Activated CD8-positive, alpha-beta T cell treated with anti-CD3 and anti-CD28 coated beads, Interleukin-2, amount 10 ng/mL, durations not matched to agents 7 days and 5 days (primary cell): ENCODE results near the gene CISTR. TPM values are rescaled to one million over a fixed set of nuclear protein-coding genes. Genes with fewer than 3 reads are reported as not detected.
"Not testable (repeated sequence)": the region's sequence is repeated elsewhere in the genome, so short reads cannot be mapped to it uniquely, and the experiment has no call there.

Experiments
- ATAC-seq: fragments of 150-1000 bp; cut with Tn5 transposase; one replicate; pipeline ENCODE4 v1.10.0; 2021; ENCODE audit warnings: moderate library complexity
- CTCF ChIA-PET: fragments of 350-600 bp; sonication (Branson Sonifier 250); formaldehyde crosslinking; loops from one replicate; lab custom pipeline; 2021; ENCODE audit warnings: antibody characterized with exemption; lab: Charles Lee
- POLR2A ChIA-PET: fragments of 350-600 bp; sonication (Branson Sonifier 250); formaldehyde crosslinking; loops from one replicate; lab custom pipeline; 2021; ENCODE audit warnings: antibody characterized with exemption; lab: Charles Lee
- DNase-seq: peaks from one replicate; pipeline ENCODE4 v3.0.0-alpha.2; 2020
- H3K27ac Mint-ChIP-seq: one replicate; pipeline ENCODE4 v1.8.0; 2021; ENCODE audit warnings: mild to moderate bottlenecking, mixed read lengths
- H3K27me3 Mint-ChIP-seq: one replicate; pipeline ENCODE4 v1.8.0; 2021; ENCODE audit warnings: low read depth, mixed read lengths
- H3K36me3 Mint-ChIP-seq: one replicate; pipeline ENCODE4 v1.8.0; 2021; ENCODE audit warnings: low read depth, mixed read lengths
- H3K4me1 Mint-ChIP-seq: one replicate; pipeline ENCODE4 v1.8.0; 2021; ENCODE audit warnings: low read depth, mixed read lengths
- H3K4me3 Mint-ChIP-seq: one replicate; pipeline ENCODE4 v1.8.0; 2021; ENCODE audit warnings: mild to moderate bottlenecking, mixed read lengths
- H3K9me3 Mint-ChIP-seq: one replicate; pipeline ENCODE4 v1.8.0; 2022; ENCODE audit warnings: mixed read lengths; ENCODE audit not compliant: insufficient read depth
- total RNA-seq, 2 experiments: library from RNA; stranded (reverse); gene quantifications; one replicate each; pipeline ENCODE4 v1.2.3, GENCODE V29; 2021

Gene CISTR
- total RNA-seq, 2 experiments from 2014 or later = not detected

GRCh38 chr12:53762793-53763192, 11.0 kb upstream of the CISTR start:
- peaks cover 76% of the 10 kb centered on the region for H3K27me3 Mint-ChIP-seq
- H3K27ac Mint-ChIP-seq, ATAC-seq, H3K9me3 Mint-ChIP-seq, H3K4me3 Mint-ChIP-seq, POLR2A ChIA-PET, CTCF ChIA-PET, H3K36me3 Mint-ChIP-seq, H3K4me1 Mint-ChIP-seq, DNase-seq: not testable (repeated sequence)

GRCh38 chr12:53761306-53761705, 9.5 kb upstream of the CISTR start:
- no peak overlapping the region for H3K4me3 Mint-ChIP-seq
- CTCF ChIA-PET = interaction anchor here (1.6 kb wide), 1 partner anchor 14 kb away, joined by 8 read pairs; no protein-coding TSS in a partner anchor
- ATAC-seq = no peak

GRCh38 chr12:53759261-53759660, 7.5 kb upstream of the CISTR start:
- peaks cover 5% of the 10 kb centered on the region for H3K4me1 Mint-ChIP-seq
- H3K27me3 Mint-ChIP-seq = peaks cover 49% of the 10 kb centered on the region
- ChIA-PET CTCF (interaction anchor here (9.4 kb wide), 1 partner anchor 14 kb away, joined by 187 read pairs; no protein-coding TSS in a partner anchor), POLR2A (no interaction called here)
- H3K36me3 Mint-ChIP-seq = no peaks in the 10 kb centered on the region
- no peaks in the 10 kb centered on the region for H3K9me3 Mint-ChIP-seq
- no peak overlapping the region for H3K4me3 Mint-ChIP-seq
- H3K27ac Mint-ChIP-seq = no peak overlapping the region
- DNase-seq (no peak), ATAC-seq (no peak)

More at GRCh38 chr12:53761306-53761705, 9.5 kb upstream of the CISTR start:
- Mint-ChIP-seq H3K27ac (no peak overlapping the region), H3K36me3 (no peaks in the 10 kb centered on the region), H3K4me1 (peaks cover 5% of the 10 kb centered on the region), H3K9me3 (no peaks in the 10 kb centered on the region), H3K27me3 (peaks cover 63% of the 10 kb centered on the region)
- POLR2A ChIA-PET = no interaction called here
- no peak for DNase-seq

GRCh38 chr12:53758730-53759103, 6.9 kb upstream of the CISTR start:
- Mint-ChIP-seq H3K27me3 (peaks cover 47% of the 10 kb centered on the region), H3K9me3 (no peaks in the 10 kb centered on the region), H3K4me3 (no peak overlapping the region), H3K36me3 (no peaks in the 10 kb centered on the region), H3K4me1 (peaks cover 5% of the 10 kb centered on the region), H3K27ac (no peak overlapping the region)
- ChIA-PET POLR2A (no interaction called here), CTCF (interaction anchor here (1.7 to 9.4 kb wide), 2 partner anchors 14 to 45 kb away, joined by 5 to 187 read pairs; no protein-coding TSS in a partner anchor)
- ATAC-seq (no peak), DNase-seq (no peak)

DNA sequence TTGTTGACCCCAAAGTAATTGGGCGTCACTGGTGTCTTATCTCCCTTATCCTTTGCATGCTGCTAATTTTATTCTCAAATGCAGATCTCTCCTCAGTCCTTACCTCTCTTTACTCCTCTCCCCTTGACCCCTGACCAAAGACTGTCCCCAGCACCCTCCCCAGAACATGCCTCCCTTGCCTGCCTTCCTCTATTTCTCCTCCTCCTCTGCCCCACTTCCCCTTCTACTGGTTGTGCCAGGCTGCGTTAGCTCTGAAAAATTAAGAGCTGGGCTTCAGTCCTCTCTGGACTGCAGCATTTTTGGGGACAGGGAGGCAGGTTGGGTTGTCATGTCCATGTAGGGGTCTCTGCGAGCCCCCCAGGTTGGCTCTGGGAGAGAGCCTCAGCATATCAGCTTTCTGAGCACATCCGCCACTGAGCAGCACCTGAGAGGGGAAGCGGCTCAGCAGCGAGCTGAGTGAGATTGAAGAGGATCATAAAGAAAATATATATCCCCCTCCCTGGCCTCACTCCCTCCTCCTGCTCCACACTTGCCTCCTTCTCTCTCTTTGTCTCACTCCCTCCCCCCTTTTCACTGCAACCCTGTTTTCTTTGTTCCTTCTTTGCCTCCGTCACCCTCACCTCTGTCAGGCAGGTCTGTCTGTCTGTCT, 6.4 kb upstream of the CISTR start:
- no peak for ATAC-seq
- H3K4me1 Mint-ChIP-seq = peaks cover 5% of the 10 kb centered on the region
- ChIA-PET POLR2A (no interaction called here), CTCF (interaction anchor here (0.8 to 9.4 kb wide), 15 partner anchors 11 to 295 kb away, joined by 3 to 187 read pairs (median 4); partner anchors contain the start of gene ATP5MC2)
- H3K4me3 Mint-ChIP-seq = no peak overlapping the region
- H3K36me3 Mint-ChIP-seq = no peaks in the 10 kb centered on the region
- DNase-seq = no peak
- peaks cover 42% of the 10 kb centered on the region for H3K27me3 Mint-ChIP-seq
- H3K27ac Mint-ChIP-seq = no peak overlapping the region
- H3K9me3 Mint-ChIP-seq = no peaks in the 10 kb centered on the region

DNA sequence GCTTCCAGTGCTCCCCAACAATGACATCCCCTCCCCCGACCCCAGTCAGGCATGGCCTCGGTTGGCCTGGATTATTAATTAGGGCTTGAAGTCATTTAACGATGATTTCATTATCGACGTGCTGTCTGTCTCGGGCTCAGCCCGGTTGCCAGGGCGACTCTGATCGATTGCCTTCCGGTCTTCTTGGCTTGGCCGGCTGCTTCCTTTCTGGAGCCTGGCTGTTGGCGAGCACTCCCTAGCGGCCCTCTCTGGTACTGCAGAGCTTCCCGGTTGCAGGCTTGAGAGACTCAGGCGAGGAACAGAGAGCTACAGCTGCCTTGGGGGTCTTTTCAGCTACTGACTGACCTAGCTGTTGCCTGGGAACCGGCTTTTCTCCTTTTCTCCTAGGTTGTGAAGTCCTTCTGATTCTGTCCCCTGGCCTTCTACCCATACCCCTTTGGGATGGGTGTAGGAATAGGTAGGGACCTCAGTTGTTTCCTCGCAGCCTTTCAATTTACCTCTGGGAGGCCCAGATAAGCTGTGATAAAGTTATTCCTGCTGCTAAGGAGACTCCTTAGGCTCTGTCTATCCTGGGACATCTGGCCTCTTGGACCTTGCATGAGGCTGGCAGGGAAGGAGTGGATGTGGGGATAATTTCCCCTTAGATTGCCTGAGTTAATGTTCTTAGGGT, 5.5 kb upstream of the CISTR start:
- Mint-ChIP-seq H3K27ac (peak overlapping the region; percentile 51), H3K4me1 (peaks cover 5% of the 10 kb centered on the region), H3K9me3 (no peaks in the 10 kb centered on the region), H3K4me3 (peak overlapping the region; percentile 42), H3K36me3 (no peaks in the 10 kb centered on the region), H3K27me3 (peaks cover 36% of the 10 kb centered on the region)
- ChIA-PET POLR2A (interaction anchor here (1.3 kb wide), 1 partner anchor 12 kb away, joined by 3 read pairs; no protein-coding TSS in a partner anchor), CTCF (interaction anchor here (0.8 to 9.4 kb wide), 38 partner anchors 8 to 296 kb away, joined by 3 to 187 read pairs (median 4); partner anchors contain the start of genes ATP5MC2 and CALCOCO1)
- ATAC-seq (peak; percentile 83), DNase-seq (peak; percentile 91)

DNA sequence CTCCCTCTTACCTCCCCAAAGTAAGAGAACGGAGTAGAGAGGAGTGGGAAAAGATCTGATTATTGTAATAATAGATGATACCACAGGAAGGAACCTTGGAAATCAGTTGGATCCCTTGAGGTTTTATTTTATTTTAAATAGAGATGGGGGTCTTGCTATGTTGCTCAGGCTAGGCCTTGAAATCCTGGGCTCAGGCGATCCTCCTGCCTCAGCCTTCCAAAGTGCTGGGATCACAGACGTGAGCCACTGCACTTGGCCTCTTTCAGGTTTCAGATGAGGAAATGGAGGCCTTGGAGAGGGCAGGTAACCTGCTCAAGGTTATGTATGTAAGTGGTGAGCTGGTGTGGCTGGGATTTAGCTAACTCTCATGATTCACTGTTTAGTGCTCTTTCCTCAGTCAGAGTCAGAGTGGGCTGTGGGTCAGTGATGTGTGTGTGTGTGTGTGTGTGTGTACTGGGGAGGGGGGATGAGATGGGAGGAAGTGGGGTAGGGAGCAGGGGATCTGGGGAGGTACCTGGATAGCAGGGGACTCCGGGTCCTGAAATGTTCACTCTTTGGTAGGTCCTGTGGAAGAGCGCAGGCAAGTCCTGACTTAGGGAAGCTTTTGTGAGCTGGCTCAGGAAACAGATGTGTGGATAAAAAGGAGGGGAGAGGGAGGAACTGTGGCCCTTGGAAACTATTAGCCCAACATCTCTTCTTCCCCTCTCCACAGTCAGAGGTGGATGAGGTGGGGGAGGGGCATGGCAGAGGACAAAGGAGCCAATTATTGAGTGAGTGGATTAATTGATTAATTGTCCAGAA, 4.7 kb upstream of the CISTR start:
- ATAC-seq (no peak), DNase-seq (no peak)
- Mint-ChIP-seq H3K27me3 (peaks cover 33% of the 10 kb centered on the region), H3K4me1 (peaks cover 5% of the 10 kb centered on the region), H3K9me3 (no peaks in the 10 kb centered on the region), H3K36me3 (no peaks in the 10 kb centered on the region), H3K27ac (peak overlapping the region; percentile 74), H3K4me3 (peak overlapping the region; percentile 42)
- CTCF ChIA-PET = interaction anchor here (0.8 to 9.4 kb wide), 33 partner anchors 8 to 296 kb away, joined by 3 to 187 read pairs (median 4); partner anchors contain the start of genes ATP5MC2 and CALCOCO1
- POLR2A ChIA-PET = interaction anchor here (1.3 kb wide), 1 partner anchor 11 kb away, joined by 3 read pairs; no protein-coding TSS in a partner anchor

- ATAC-seq = no peak
- Mint-ChIP-seq H3K36me3 (no peaks in the 10 kb centered on the region), H3K4me3 (peak overlapping the region; percentile 4), H3K4me1 (peaks cover 5% of the 10 kb centered on the region), H3K9me3 (no peaks in the 10 kb centered on the region), H3K27me3 (peaks cover 29% of the 10 kb centered on the region), H3K27ac (no peak overlapping the region)
- CTCF ChIA-PET = interaction anchor here (0.8 to 9.4 kb wide), 7 partner anchors 10 to 232 kb away, joined by 3 to 187 read pairs (median 13); partner anchors contain the start of genes ATP5MC2 and CALCOCO1
- POLR2A ChIA-PET = no interaction called here
- DNase-seq = no peak
Observed at GRCh38 chr12:53755893-53756292, 4.1 kb upstream of the CISTR start.

GRCh38 chr12:53755451-53755891, 3.7 kb upstream of the CISTR start:
- Mint-ChIP-seq H3K9me3 (no peaks in the 10 kb centered on the region), H3K27ac (no peak overlapping the region), H3K36me3 (peaks cover 2% of the 10 kb centered on the region), H3K27me3 (peaks cover 25% of the 10 kb centered on the region), H3K4me3 (no peak overlapping the region), H3K4me1 (peaks cover 5% of the 10 kb centered on the region)
- DNase-seq (no peak), ATAC-seq (no peak)
- POLR2A ChIA-PET = no interaction called here
- CTCF ChIA-PET = interaction anchor here (0.6 to 9.4 kb wide), 6 partner anchors 10 to 80 kb away, joined by 3 to 187 read pairs (median 13); partner anchors contain the start of genes ATP5MC2 and CALCOCO1

DNA sequence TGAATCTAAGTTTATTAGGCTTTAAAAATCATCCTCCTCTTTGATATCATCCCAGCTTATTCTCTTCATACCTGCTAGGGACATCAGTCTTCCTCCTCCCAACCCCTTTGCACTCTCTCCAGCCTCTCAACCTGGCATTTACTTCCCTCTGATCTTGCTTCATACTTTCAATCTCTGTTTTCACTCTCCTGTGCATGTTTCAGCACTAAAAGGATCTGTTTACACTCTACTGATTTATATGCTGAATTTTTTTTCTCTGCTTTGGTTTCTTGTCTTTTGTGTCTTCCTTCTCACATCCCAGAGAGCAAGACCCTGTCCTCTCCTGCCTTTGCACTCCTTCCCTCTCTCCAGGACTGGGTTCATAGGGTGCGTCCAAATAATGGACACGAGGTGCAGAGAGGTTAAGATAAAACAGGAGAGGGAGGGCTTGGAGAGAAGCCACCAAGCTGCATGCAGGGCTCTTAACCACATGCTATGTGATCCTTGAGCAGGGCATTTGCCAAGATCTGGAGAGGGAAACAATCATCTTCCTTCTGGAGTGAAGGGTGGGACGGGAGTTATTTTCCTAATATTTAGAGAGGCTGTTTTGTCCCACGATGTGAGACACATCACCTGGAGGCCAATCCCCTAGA, 3.0 kb upstream of the CISTR start:
- ChIA-PET CTCF (interaction anchor here (0.6 to 9.4 kb wide), 4 partner anchors 10 to 79 kb away, joined by 3 to 187 read pairs (median 14); partner anchors contain the start of gene ATP5MC2), POLR2A (no interaction called here)
- DNase-seq (no peak), ATAC-seq (no peak)
- Mint-ChIP-seq H3K9me3 (no peaks in the 10 kb centered on the region), H3K27ac (no peak overlapping the region), H3K36me3 (peaks cover 2% of the 10 kb centered on the region), H3K4me1 (peaks cover 5% of the 10 kb centered on the region), H3K27me3 (peaks cover 20% of the 10 kb centered on the region), H3K4me3 (no peak overlapping the region)

DNA sequence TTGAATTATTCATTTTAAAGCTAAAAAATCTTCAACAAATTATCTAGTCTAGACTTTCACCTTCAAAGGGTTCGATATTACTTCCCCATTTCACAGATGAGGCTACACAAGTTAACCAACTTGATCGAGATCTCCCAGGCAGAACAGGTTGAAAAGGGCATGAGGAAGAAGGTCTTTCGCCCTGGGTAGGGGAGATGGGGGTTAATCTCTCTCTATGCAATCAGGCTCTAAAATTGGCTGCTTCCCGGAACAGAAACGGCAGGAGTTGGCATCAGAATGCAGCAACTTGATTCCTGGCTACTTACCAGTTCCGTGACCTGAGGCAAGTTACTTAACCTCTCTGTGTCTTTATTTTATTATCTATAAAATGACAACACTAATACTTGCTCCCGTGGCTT, 2.4 kb upstream of the CISTR start:
- H3K4me1 Mint-ChIP-seq = peaks cover 5% of the 10 kb centered on the region
- no peak overlapping the region for H3K27ac Mint-ChIP-seq
- H3K36me3 Mint-ChIP-seq = peaks cover 2% of the 10 kb centered on the region
- ATAC-seq (no peak), DNase-seq (no peak)
- H3K4me3 Mint-ChIP-seq = no peak overlapping the region
- peaks cover 15% of the 10 kb centered on the region for H3K27me3 Mint-ChIP-seq
- H3K9me3 Mint-ChIP-seq = no peaks in the 10 kb centered on the region
- ChIA-PET POLR2A (no interaction called here), CTCF (interaction anchor here (1.0 to 9.4 kb wide), 3 partner anchors 9 to 52 kb away, joined by 3 to 187 read pairs (median 16); no protein-coding TSS in a partner anchor)
